DOHH2 (cell line): ENCODE data around the gene NPRL2.

Experiments
- H3F3A ChIP-seq: fragments of 200-600 bp; sonication (generic), shearing (Covaris generic); 2 replicates; pipeline ENCODE4 v1.6.0; 2016; ENCODE audit warnings: antibody characterized with exemption, mild to moderate bottlenecking; ENCODE audit not compliant: control insufficient read depth, insufficient read depth
- H3K27ac ChIP-seq: fragments of 200-600 bp; sonication (generic); 2 replicates; pipeline ENCODE4 v1.5.1; 2014; ENCODE audit warnings: low read depth, mild to moderate bottlenecking, low read length, moderate library complexity
- H3K27me3 ChIP-seq: fragments of 200-600 bp; sonication (generic); 2 replicates; pipeline ENCODE4 v1.6.1; 2014; ENCODE audit warnings: mild to moderate bottlenecking, low read length, mixed read lengths; ENCODE audit not compliant: control insufficient read depth
- H3K36me3 ChIP-seq: fragments of 200-600 bp; sonication (generic); 2 replicates; pipeline ENCODE4 v1.6.1; 2014; ENCODE audit warnings: mild to moderate bottlenecking, low read length, moderate library complexity, mixed read lengths; ENCODE audit not compliant: control insufficient read depth
- H3K4me1 ChIP-seq: fragments of 200-600 bp; sonication (generic); 2 replicates; pipeline ENCODE4 v1.6.1; 2014; ENCODE audit warnings: mild to moderate bottlenecking, low read length, mixed read lengths; ENCODE audit not compliant: control insufficient read depth
- H3K4me2 ChIP-seq: fragments of 200-600 bp; sonication (generic); 2 replicates; pipeline ENCODE4 v1.6.0; 2014; ENCODE audit warnings: mild to moderate bottlenecking, low read length, moderate library complexity
- H3K4me3 ChIP-seq: fragments of 200-600 bp; sonication (generic); 2 replicates; pipeline ENCODE4 v1.5.1; 2014; ENCODE audit warnings: mild to moderate bottlenecking, low read length, mixed read lengths
- H3K79me2 ChIP-seq: fragments of 200-600 bp; sonication (generic); 2 replicates; pipeline ENCODE4 v1.6.1; 2014; ENCODE audit warnings: mild to moderate bottlenecking, low read length, mixed read lengths; ENCODE audit not compliant: control insufficient read depth
- H3K9me2 ChIP-seq: fragments of 200-600 bp; sonication (generic); replicated peaks from 2 replicates; pipeline ENCODE4 v1.6.1; 2014; ENCODE audit warnings: mild to moderate bottlenecking, low read length, mixed read lengths; ENCODE audit not compliant: control insufficient read depth
- H3K9me3 ChIP-seq: fragments of 200-600 bp; sonication (generic); 2 replicates; pipeline ENCODE4 v1.6.1; 2014; ENCODE audit warnings: antibody characterized with exemption, low read length, mixed read lengths; ENCODE audit not compliant: control insufficient read depth, insufficient read depth
- H4K20me1 ChIP-seq: fragments of 200-600 bp; sonication (generic); 2 replicates; pipeline ENCODE4 v1.6.0; 2014; ENCODE audit warnings: low read depth, mild to moderate bottlenecking, antibody characterized with exemption, low read length, moderate library complexity; ENCODE audit not compliant: control insufficient read depth, insufficient read depth
- CTCF ChIP-seq: fragments of 200-600 bp; sonication (generic); IDR thresholded peaks from one replicate; pipeline ENCODE4 v1.5.1; 2014; ENCODE audit warnings: antibody characterized with exemption, mild to moderate bottlenecking, low read depth, low read length; ENCODE audit not compliant: poor library complexity, severe bottlenecking
- EZH2phosphoT487 ChIP-seq: fragments of 200-600 bp; sonication (generic); IDR thresholded peaks from 2 replicates; pipeline ENCODE4 v1.6.1; 2017; ENCODE audit warnings: borderline replicate concordance, mild to moderate bottlenecking, antibody characterized with exemption, low read length, moderate library complexity, mixed read lengths

NPRL2 gene

DNA sequence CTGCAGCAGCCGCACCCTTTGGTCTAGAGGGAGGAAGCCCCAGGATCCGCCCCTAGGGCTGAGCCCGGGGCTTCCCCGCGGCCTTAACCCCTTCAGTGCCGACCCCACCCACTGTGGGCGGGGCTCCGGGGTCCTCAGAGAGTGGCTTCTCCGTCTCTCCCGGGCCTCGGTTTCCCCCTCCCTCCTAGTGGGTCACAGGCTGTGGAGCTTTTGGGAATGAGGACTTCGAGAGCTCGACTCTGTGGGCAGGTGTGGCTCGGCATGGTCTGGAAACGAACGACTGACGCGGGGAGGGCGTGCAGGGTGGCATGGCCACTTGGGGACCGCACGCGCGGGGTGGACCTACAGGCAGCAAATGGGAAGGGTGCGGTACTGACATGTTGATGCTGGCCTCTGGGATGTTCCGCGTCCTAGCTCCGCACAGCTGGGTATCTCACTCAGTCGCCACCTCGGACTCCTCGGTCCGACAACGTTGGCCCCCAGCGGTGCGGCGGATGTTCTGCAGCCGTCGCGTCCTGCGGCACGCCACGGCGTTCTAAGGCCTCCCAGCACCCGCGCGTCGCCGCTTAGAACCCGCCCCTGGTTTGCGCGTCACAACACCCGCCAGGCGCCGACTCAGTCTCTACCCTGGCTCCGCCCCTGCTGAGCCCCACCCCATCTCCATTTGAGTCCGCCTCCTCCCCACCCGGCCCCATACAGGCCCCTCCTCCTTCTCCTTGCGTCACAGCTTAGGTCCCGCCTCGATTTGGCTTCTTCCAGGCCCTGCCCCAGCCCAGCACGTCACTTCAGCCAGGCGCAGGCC, 51.5 kb downstream of the NPRL2 start, which contains the start of the genes HYAL3 and NAA80:
Gene HYAL3, minus strand, starts transcription at position 570 of the 802 bp plus-strand sequence. CDS start 3,803 bp downstream, outside the sequence.
Gene NAA80, minus strand, starts transcription at position 570 of the 802 bp plus-strand sequence. CDS start 1,942 bp downstream, outside the sequence.
- peak within 1 kb of the TSS; percentile 98 for H3K4me3 ChIP-seq
- TF ChIP-seq CTCF (peak; percentile 74), EZH2phosphoT487 (no peak)
- no peaks in the 10 kb centered on the region for H3K27me3 ChIP-seq
- no peaks in the 10 kb centered on the region for H3K9me2 ChIP-seq
- H3K4me2 ChIP-seq = peak within 1 kb of the TSS; percentile 98
- no peaks in the 10 kb centered on the region for H4K20me1 ChIP-seq
- no peaks in the 10 kb centered on the region for H3K36me3 ChIP-seq
- no peaks in the 10 kb centered on the region for H3K9me3 ChIP-seq
- 0 out of 2 replicates have a peak, but pooled peaks cover 3% of the 10 kb centered on the region for H3K79me2 ChIP-seq
- peaks cover 17% of the 10 kb centered on the region for H3K4me1 ChIP-seq
- H3F3A ChIP-seq = peaks cover 4% of the 10 kb centered on the region; the same call in 1 of the 2 replicates
- peak within 1 kb of the TSS; percentile 66 for H3K27ac ChIP-seq

- Histone ChIP-seq H4K20me1 (no peaks in the 10 kb centered on the region), H3F3A (peaks cover 4% of the 10 kb centered on the region; the same call in 1 of the 2 replicates), H3K79me2 (0 out of 2 replicates have a peak, but pooled peaks cover 3% of the 10 kb centered on the region), H3K4me1 (peaks cover 21% of the 10 kb centered on the region), H3K9me3 (no peaks in the 10 kb centered on the region), H3K36me3 (no peaks in the 10 kb centered on the region), H3K27ac (no peak overlapping the region), H3K4me2 (peak overlapping the region; percentile 98), H3K9me2 (no peaks in the 10 kb centered on the region), H3K27me3 (no peaks in the 10 kb centered on the region), H3K4me3 (peak overlapping the region; percentile 98)
- TF ChIP-seq EZH2phosphoT487 = no peak
- TF ChIP-seq CTCF = no peak
These were observed 52.5 kb downstream of the NPRL2 start for GRCh38 chr3:50297896-50298725.

- H3K4me1 ChIP-seq = peaks cover 27% of the 10 kb centered on the region
- peaks cover 4% of the 10 kb centered on the region; the same call in 1 of the 2 replicates for H3F3A ChIP-seq
- H3K27ac ChIP-seq = no peak overlapping the region
- H3K4me2 ChIP-seq = no peak overlapping the region
- no peaks in the 10 kb centered on the region for H4K20me1 ChIP-seq
- no peaks in the 10 kb centered on the region for H3K36me3 ChIP-seq
- TF ChIP-seq EZH2phosphoT487 = no peak
- TF ChIP-seq CTCF = no peak
- H3K9me3 ChIP-seq = no peaks in the 10 kb centered on the region
- H3K9me2 ChIP-seq = no peaks in the 10 kb centered on the region
- no peaks in the 10 kb centered on the region for H3K27me3 ChIP-seq
- H3K79me2 ChIP-seq = 0 out of 2 replicates have a peak, but pooled peaks cover 3% of the 10 kb centered on the region
- no peak overlapping the region for H3K4me3 ChIP-seq
These were observed 53.2 kb downstream of the NPRL2 start for GRCh38 chr3:50297384-50297775.
